Astrocyte of the spinal cord (primary cell): ENCODE results near the gene DYNC1I1.
A peak's percentile ranks its signal among the peaks of the same experiment; 100 is the strongest.

ENCODE experiments used
- DNase-seq: peaks from one replicate; pipeline ENCODE4 v3.0.0; 2011; ENCODE audit warnings: low read depth, low spot score
- H3K4me3 ChIP-seq: 2 replicates; pipeline ENCODE4 v1.5.1; 2011; ENCODE audit warnings: low read depth, mild to moderate bottlenecking, low read length, moderate library complexity
- CTCF ChIP-seq: IDR thresholded peaks from 2 replicates; pipeline ENCODE4 v1.5.1; 2012; ENCODE audit warnings: low read depth, mild to moderate bottlenecking, low read length, inconsistent platforms
- in situ Hi-C: cut with HindIII; loops from 2 replicates; pipeline ENCODE4 v1.10.0; 2017; ENCODE audit warnings: low sequenced_read_pairs

DYNC1I1 gene

GRCh38 chr7:95828824-95829790 lies 56.8 kb downstream of the DYNC1I1 start:
- in situ Hi-C loops: no loop called here
- no peak overlapping the region for H3K4me3 ChIP-seq
- no peak for TF ChIP-seq CTCF
- no peak for DNase-seq

- TF ChIP-seq CTCF: no peak
- in situ Hi-C loops: no loop called here
- no peak for DNase-seq
- no peak overlapping the region for H3K4me3 ChIP-seq
Observed at GRCh38 chr7:95840953-95841950, 68.9 kb downstream of the DYNC1I1 start.

GRCh38 chr7:95843286-95843685 lies 70.9 kb downstream of the DYNC1I1 start:
- TF ChIP-seq CTCF: no peak
- H3K4me3 ChIP-seq: no peak overlapping the region
- no peak for DNase-seq
- in situ Hi-C loops: no loop called here

GRCh38 chr7:95845007-95845406 lies 72.7 kb downstream of the DYNC1I1 start:
- H3K4me3 ChIP-seq: no peak overlapping the region
- peak; percentile 12 for DNase-seq
- in situ Hi-C loops: no loop called here
- TF ChIP-seq CTCF: no peak

- DNase-seq: no peak
- H3K4me3 ChIP-seq: no peak overlapping the region
- TF ChIP-seq CTCF: no peak
- in situ Hi-C loops: no loop called here
Observed at GRCh38 chr7:95847061-95847460, 74.7 kb downstream of the DYNC1I1 start.

- in situ Hi-C loops: no loop called here
- peak; percentile 84 for DNase-seq
- TF ChIP-seq CTCF: no peak
- no peak overlapping the region for H3K4me3 ChIP-seq
Observed at GRCh38 chr7:95859429-95859828, 87.1 kb downstream of the DYNC1I1 start.
